Measurements from ENCODE around the gene MAP3K5.

DNA sequence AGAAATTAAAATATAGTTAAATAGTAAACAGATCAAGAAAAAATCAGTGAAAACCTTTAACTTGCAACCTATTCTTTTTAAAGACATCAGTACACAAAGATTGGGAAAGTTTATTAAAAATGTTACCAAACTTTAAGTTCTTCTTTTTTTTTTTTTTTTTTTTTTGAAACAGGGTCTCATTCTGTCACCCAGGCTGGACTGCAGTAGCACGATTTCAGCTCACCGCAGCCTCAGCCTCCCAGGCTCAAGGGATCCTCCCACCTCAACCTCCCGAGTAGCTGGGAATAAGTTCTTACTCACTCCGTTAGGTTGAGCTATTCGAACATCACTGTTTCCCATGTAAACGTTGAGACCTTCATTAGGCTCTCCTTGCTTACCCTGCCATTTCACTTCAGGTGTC lies 5.6 kb downstream of the MAP3K5 start:
- TF ChIP-seq EZH2 (IDR thresholded peaks at IDR 0.05; ENCODE audit: borderline replicate concordance, low read length), result no peak
- TF ChIP-seq, protein P1, sequence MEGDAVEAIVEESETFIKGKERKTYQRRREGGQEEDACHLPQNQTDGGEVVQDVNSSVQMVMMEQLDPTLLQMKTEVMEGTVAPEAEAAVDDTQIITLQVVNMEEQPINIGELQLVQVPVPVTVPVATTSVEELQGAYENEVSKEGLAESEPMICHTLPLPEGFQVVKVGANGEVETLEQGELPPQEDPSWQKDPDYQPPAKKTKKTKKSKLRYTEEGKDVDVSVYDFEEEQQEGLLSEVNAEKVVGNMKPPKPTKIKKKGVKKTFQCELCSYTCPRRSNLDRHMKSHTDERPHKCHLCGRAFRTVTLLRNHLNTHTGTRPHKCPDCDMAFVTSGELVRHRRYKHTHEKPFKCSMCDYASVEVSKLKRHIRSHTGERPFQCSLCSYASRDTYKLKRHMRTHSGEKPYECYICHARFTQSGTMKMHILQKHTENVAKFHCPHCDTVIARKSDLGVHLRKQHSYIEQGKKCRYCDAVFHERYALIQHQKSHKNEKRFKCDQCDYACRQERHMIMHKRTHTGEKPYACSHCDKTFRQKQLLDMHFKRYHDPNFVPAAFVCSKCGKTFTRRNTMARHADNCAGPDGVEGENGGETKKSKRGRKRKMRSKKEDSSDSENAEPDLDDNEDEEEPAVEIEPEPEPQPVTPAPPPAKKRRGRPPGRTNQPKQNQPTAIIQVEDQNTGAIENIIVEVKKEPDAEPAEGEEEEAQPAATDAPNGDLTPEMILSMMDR (IDR thresholded peaks at IDR 0.05; ENCODE audit: low read length), result no peak

Measured in OCI-LY1 (cell line).